Natural killer cell (primary cell): ENCODE data around the gene ZDHHC14. TPM values are rescaled to one million over a fixed set of nuclear protein-coding genes. Genes with fewer than 3 reads are reported as not detected.
"Not testable (repeated sequence)": the region's sequence is repeated elsewhere in the genome, so short reads cannot be mapped to it uniquely, and the experiment has no call there.

Source experiments
- ATAC-seq, 3 donors: fragments of 150-1000 bp in 2 of 3; fragments of 200-7000 bp in 1 of 3; cut with Tn5 transposase; 1 replicate in 1 of 3; 2 replicates in 2 of 3; pipeline ENCODE4 v1.10.0; 2021; ENCODE audit warnings: mild to moderate bottlenecking in 2 of 3, moderate library complexity in 2 of 3
- DNase-seq, 2 donors: peaks; one replicate each; pipeline versions ENCODE4 v3.0.0 to v3.0.0-alpha.2; 2013 to 2021; ENCODE audit warnings: mixed read lengths in 1 of 2
- H3K27ac ChIP-seq: one replicate; pipeline ENCODE4 v1.5.1; 2013; ENCODE audit warnings: mild to moderate bottlenecking, low read length
- H3K27me3 ChIP-seq: one replicate; pipeline ENCODE4 v1.6.1; 2013; ENCODE audit warnings: low read length; ENCODE audit not compliant: control insufficient read depth, insufficient read depth
- H3K36me3 ChIP-seq: one replicate; pipeline ENCODE4 v1.6.1; 2013; ENCODE audit warnings: low read length; ENCODE audit not compliant: control insufficient read depth, insufficient read depth
- H3K4me1 ChIP-seq: one replicate; pipeline ENCODE4 v1.6.1; 2013; ENCODE audit warnings: low read length; ENCODE audit not compliant: control insufficient read depth, insufficient read depth
- H3K4me3 ChIP-seq: one replicate; pipeline ENCODE4 v1.5.1; 2013; ENCODE audit warnings: low read length
- H3K9me3 ChIP-seq: one replicate; pipeline ENCODE4 v1.6.1; 2013; ENCODE audit warnings: low read length; ENCODE audit not compliant: control insufficient read depth, insufficient read depth
- H3K27ac Mint-ChIP-seq, 2 donors: one replicate each; pipeline ENCODE4 v1.8.0; 2022; ENCODE audit warnings: mild to moderate bottlenecking in 2 of 2, mixed read lengths in 2 of 2, moderate library complexity in 1 of 2
- H3K27me3 Mint-ChIP-seq, 2 donors: one replicate each; pipeline ENCODE4 v1.8.0; 2022; ENCODE audit warnings: low read depth in 2 of 2, mixed read lengths in 2 of 2
- H3K36me3 Mint-ChIP-seq: one replicate; pipeline ENCODE4 v1.8.0; 2022; ENCODE audit warnings: mixed read lengths
- H3K4me1 Mint-ChIP-seq, 2 donors: one replicate each; pipeline ENCODE4 v1.8.0; 2022; ENCODE audit warnings: mixed read lengths in 2 of 2
- H3K4me3 Mint-ChIP-seq: one replicate; pipeline ENCODE4 v1.8.0; 2022; ENCODE audit warnings: mild to moderate bottlenecking, moderate library complexity, mixed read lengths
- H3K9me3 Mint-ChIP-seq, 2 donors: one replicate each; pipeline ENCODE4 v1.8.0; 2022; ENCODE audit warnings: mixed read lengths in 2 of 2
- CTCF ChIP-seq: fragments of 200-600 bp; IDR thresholded peaks from one replicate; pipeline ENCODE4 v1.8.0; 2022; ENCODE audit warnings: antibody characterized with exemption
- WGBS: methylation state at CpG from one replicate; pipeline ENCODE4 v1.1.7; 2013; ENCODE audit warnings: missing lambda C conversion rate; ENCODE audit not compliant: insufficient coverage; 5-methylcytosine and 5-hydroxymethylcytosine counted together
- intact Hi-C: fragments of 100-400 bp; cut with micrococcal nuclease; formaldehyde crosslinking; loops from one replicate; pipeline ENCODE4 v1.14.2; 2022
- total RNA-seq, 4 donors: library from RNA; stranded (reverse); fragments of 120-200 nt in 1 of 4; gene quantifications; one replicate each; pipeline versions ENCODE4 v1.2.3 to v1.2.4, GENCODE V29; 2013 to 2022

ZDHHC14 gene
- total RNA-seq, 3 donors from 2014 or later (not counting 1 experiment from before 2014, with no cell fraction given): 6.7 to 11.3 (median 10.6) TPM

- Mint-ChIP-seq H3K27ac (no peak overlapping the region), H3K4me3 (no peak overlapping the region), H3K9me3 (no peaks in the 10 kb centered on the region), H3K4me1 (no peaks in the 10 kb centered on the region), H3K27me3 (peaks cover 15 to 24% of the 10 kb centered on the region in 2 donors), H3K36me3 (no peaks in the 10 kb centered on the region)
- no peak overlapping the region for H3K4me3 ChIP-seq
- no peak overlapping the region for H3K27ac ChIP-seq
- no peaks in the 10 kb centered on the region for H3K4me1 ChIP-seq
- 82% methylated on average over 7 of the region's 7 CpGs for WGBS
- DNase-seq (no peak), ATAC-seq (no peak)
- no peaks in the 10 kb centered on the region for H3K27me3 ChIP-seq
- intact Hi-C loops: no loop called here
- no peaks in the 10 kb centered on the region for H3K36me3 ChIP-seq
- no peak for TF ChIP-seq CTCF
- no peaks in the 10 kb centered on the region for H3K9me3 ChIP-seq
These were observed 337.7 kb downstream of the ZDHHC14 start for GRCh38 chr6:157718503-157719187.

GRCh38 chr6:157720964-157721363 lies 340.0 kb downstream of the ZDHHC14 start:
- 97% methylated on average over 6 of the region's 6 CpGs for WGBS

GRCh38 chr6:157721426-157721825 lies 340.4 kb downstream of the ZDHHC14 start:
- Histone ChIP-seq H3K36me3 (no peaks in the 10 kb centered on the region), H3K27ac (no peak overlapping the region), H3K27me3 (no peaks in the 10 kb centered on the region), H3K4me1 (no peaks in the 10 kb centered on the region), H3K4me3 (no peak overlapping the region), H3K9me3 (no peaks in the 10 kb centered on the region)
- H3K4me3 Mint-ChIP-seq: no peak overlapping the region
- no peaks in the 10 kb centered on the region for H3K9me3 Mint-ChIP-seq
- no peaks in the 10 kb centered on the region for H3K36me3 Mint-ChIP-seq
- ATAC-seq: no peak
- TF ChIP-seq CTCF: no peak
- no peaks in the 10 kb centered on the region for H3K4me1 Mint-ChIP-seq
- 96% methylated on average over 16 of the region's 18 CpGs for WGBS
- H3K27ac Mint-ChIP-seq: no peak overlapping the region
- no peak for DNase-seq
- peaks cover 16 to 31% of the 10 kb centered on the region in 2 donors for H3K27me3 Mint-ChIP-seq
- intact Hi-C loops: no loop called here

More at GRCh38 chr6:157720964-157721363, 340.0 kb downstream of the ZDHHC14 start:
- H3K9me3 Mint-ChIP-seq, H3K9me3 ChIP-seq, H3K27me3 ChIP-seq, H3K36me3 Mint-ChIP-seq, H3K27ac Mint-ChIP-seq, H3K27ac ChIP-seq, intact Hi-C loops, H3K4me1 Mint-ChIP-seq, H3K4me3 Mint-ChIP-seq, H3K4me3 ChIP-seq, H3K4me1 ChIP-seq, DNase-seq, ATAC-seq, H3K36me3 ChIP-seq: not testable (repeated sequence)
- H3K27me3 Mint-ChIP-seq: peaks cover 18 to 28% of the 10 kb centered on the region in 2 donors

- H3K4me3 Mint-ChIP-seq: no peak overlapping the region
- 88% methylated on average over 8 of the region's 8 CpGs for WGBS
- TF ChIP-seq CTCF: no peak
- H3K4me1 ChIP-seq: no peaks in the 10 kb centered on the region
- no peaks in the 10 kb centered on the region for H3K9me3 ChIP-seq
- H3K4me1 Mint-ChIP-seq: no peaks in the 10 kb centered on the region
- H3K27ac Mint-ChIP-seq: no peak overlapping the region
- intact Hi-C loops: no loop called here
- DNase-seq: no peak
- H3K4me3 ChIP-seq: no peak overlapping the region
- peaks cover 16 to 27% of the 10 kb centered on the region in 2 donors for H3K27me3 Mint-ChIP-seq
- H3K27me3 ChIP-seq: no peaks in the 10 kb centered on the region
- H3K36me3 Mint-ChIP-seq: no peaks in the 10 kb centered on the region
- H3K9me3 Mint-ChIP-seq: no peaks in the 10 kb centered on the region
- H3K27ac ChIP-seq: no peak overlapping the region
- H3K36me3 ChIP-seq: no peaks in the 10 kb centered on the region
- ATAC-seq: no peak
These were observed 340.8 kb downstream of the ZDHHC14 start for GRCh38 chr6:157721830-157722229.
